ENCODE measurements around the gene AQP6. TPM values are rescaled to one million over a fixed set of nuclear protein-coding genes. Genes with fewer than 3 reads are reported as not detected.

The AQP6 gene
- total RNA-seq, 1 experiment from 2014 or later: 0.09 TPM

- DNase-seq (ENCODE audit: low spot score): no peak
Observed at GRCh38 chr12:49984476-49985359, 12.0 kb downstream of the AQP6 start.

GRCh38 chr12:49985981-49986380, 13.2 kb downstream of the AQP6 start:
- DNase-seq (ENCODE audit: low spot score): no peak

More at GRCh38 chr12:49984476-49985359, 12.0 kb downstream of the AQP6 start:
- H3K27ac Mint-ChIP-seq: peak overlapping the region; percentile 54
- ChIA-PET CTCF (interaction anchor here (0.6 to 4.4 kb wide), 7 partner anchors 18 to 126 kb away, joined by 3 to 35 read pairs (median 5); no protein-coding TSS in a partner anchor), POLR2A (no interaction called here)
- peaks cover 22% of the 10 kb centered on the region for H3K36me3 Mint-ChIP-seq
- ATAC-seq: no peak
- no peaks in the 10 kb centered on the region for H3K9me3 Mint-ChIP-seq
- H3K4me3 Mint-ChIP-seq: no peak overlapping the region
- H3K27me3 Mint-ChIP-seq (ENCODE audit: low read depth): no peaks in the 10 kb centered on the region
- TF ChIP-seq STAT6 (CRISPR knock-in tag; conservative IDR thresholded peaks at IDR 0.05; ENCODE audit: low read depth): no peak
- TF ChIP-seq CREB1 (CRISPR knock-in tag; IDR thresholded peaks at IDR 0.05): no peak
- no peak for TF ChIP-seq ERG (CRISPR knock-in tag; IDR thresholded peaks at IDR 0.05)
- TF ChIP-seq ATF3 (CRISPR knock-in tag; conservative IDR thresholded peaks at IDR 0.05): no peak
- no peak for TF ChIP-seq ZNF396 (CRISPR knock-in tag; IDR thresholded peaks at IDR 0.05; ENCODE audit: borderline replicate concordance)
- TF ChIP-seq SMAD3 (CRISPR knock-in tag; IDR thresholded peaks at IDR 0.05; ENCODE audit: borderline replicate concordance): no peak
- TF ChIP-seq SOX15 (CRISPR knock-in tag; IDR thresholded peaks at IDR 0.05): no peak
- no peak for TF ChIP-seq GABPB1 (CRISPR knock-in tag; IDR thresholded peaks at IDR 0.05)
- no peak for TF ChIP-seq MXD4 (CRISPR knock-in tag; IDR thresholded peaks at IDR 0.05; ENCODE audit: borderline replicate concordance)
- no peak for TF ChIP-seq HMGA2 (CRISPR knock-in tag; IDR thresholded peaks at IDR 0.05)
- no peak for TF ChIP-seq TEAD1 (CRISPR knock-in tag; IDR thresholded peaks at IDR 0.05)
- no peak for TF ChIP-seq ZNF263 (CRISPR knock-in tag; IDR thresholded peaks at IDR 0.05; ENCODE audit: low read depth)
- H3K4me1 Mint-ChIP-seq: peaks cover 18% of the 10 kb centered on the region

More at GRCh38 chr12:49985981-49986380, 13.2 kb downstream of the AQP6 start:
- Mint-ChIP-seq H3K4me3 (no peak overlapping the region), H3K36me3 (peaks cover 34% of the 10 kb centered on the region), H3K4me1 (peaks cover 16% of the 10 kb centered on the region), H3K9me3 (no peaks in the 10 kb centered on the region), H3K27me3 (ENCODE audit: low read depth) (no peaks in the 10 kb centered on the region), H3K27ac (no peak overlapping the region)
- no peak for ATAC-seq
- no peak for TF ChIP-seq ZMAT4 (CRISPR knock-in tag; IDR thresholded peaks at IDR 0.05)
- no peak for TF ChIP-seq ZNF138 (CRISPR knock-in tag; conservative IDR thresholded peaks at IDR 0.05)
- TF ChIP-seq TCF7 (CRISPR knock-in tag; IDR thresholded peaks at IDR 0.05; ENCODE audit: low read depth): no peak
- TF ChIP-seq E2F5 (CRISPR knock-in tag; IDR thresholded peaks at IDR 0.05): no peak
- TF ChIP-seq ATF1 (CRISPR knock-in tag; IDR thresholded peaks at IDR 0.05): no peak
- TF ChIP-seq IRF1 (CRISPR knock-in tag; IDR thresholded peaks at IDR 0.05): no peak
- TF ChIP-seq ZNF671 (CRISPR knock-in tag; IDR thresholded peaks at IDR 0.05): no peak
- TF ChIP-seq RORB (CRISPR knock-in tag; IDR thresholded peaks at IDR 0.05): no peak
- no peak for TF ChIP-seq FOXP4 (CRISPR knock-in tag; IDR thresholded peaks at IDR 0.05)
- TF ChIP-seq NR1H2 (CRISPR knock-in tag; IDR thresholded peaks at IDR 0.05): no peak
- no peak for TF ChIP-seq FOXP1 (CRISPR knock-in tag; IDR thresholded peaks at IDR 0.05; ENCODE audit: borderline replicate concordance)
- no peak for TF ChIP-seq ETV6 (CRISPR knock-in tag; IDR thresholded peaks at IDR 0.05)
- TF ChIP-seq ZNF396 (CRISPR knock-in tag; IDR thresholded peaks at IDR 0.05; ENCODE audit: borderline replicate concordance): no peak
- CTCF ChIA-PET: interaction anchor here (0.9 to 4.4 kb wide), 5 partner anchors 19 to 125 kb away, joined by 4 to 35 read pairs (median 5); no protein-coding TSS in a partner anchor
- POLR2A ChIA-PET: no interaction called here

Data from WTC11 (cell line).